LNCaP clone FGC (cell line): Measurements from ENCODE around the gene ADGRG2.
A peak's percentile ranks its signal among the peaks of the same experiment; 100 is the strongest.

Experiments
- DNase-seq: peaks from one replicate; pipeline ENCODE4 v3.0.0-alpha.2; 2011; ENCODE audit warnings: low read depth
- H3K4me3 ChIP-seq: 2 replicates; pipeline ENCODE4 v1.5.1; 2011; ENCODE audit warnings: mild to moderate bottlenecking, low read depth, low read length, control low read depth
- TF ChIP-seq, protein P1 (sequence below): IDR thresholded peaks from 2 replicates; pipeline ENCODE4 v1.5.1; 2012; ENCODE audit warnings: mild to moderate bottlenecking; ENCODE audit not compliant: control insufficient read depth, insufficient read depth; ENCODE audit errors: extremely low read depth

Gene ADGRG2

DNA sequence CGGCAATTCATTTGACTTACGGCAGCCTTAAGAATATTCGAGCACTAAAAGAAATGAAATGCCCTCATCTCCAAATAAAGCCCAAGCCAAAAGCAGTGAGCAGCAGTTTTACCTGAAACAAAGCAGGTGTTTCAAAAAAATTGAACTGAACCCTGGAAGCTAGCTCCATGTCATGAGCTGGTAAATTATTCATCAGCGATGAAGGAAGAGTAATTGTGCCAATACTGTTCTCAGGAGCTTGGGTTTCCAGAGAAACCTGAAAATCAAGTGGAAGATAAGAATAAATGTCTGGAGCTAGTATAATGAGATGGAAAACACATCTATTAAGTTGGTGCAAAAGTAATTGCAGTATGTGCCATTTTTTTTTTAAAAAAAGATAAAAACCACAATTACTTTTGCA is 114.4 kb downstream of the ADGRG2 start:
- DNase-seq = no peak
- H3K4me3 ChIP-seq = no peak overlapping the region
- TF ChIP-seq, protein P1, sequence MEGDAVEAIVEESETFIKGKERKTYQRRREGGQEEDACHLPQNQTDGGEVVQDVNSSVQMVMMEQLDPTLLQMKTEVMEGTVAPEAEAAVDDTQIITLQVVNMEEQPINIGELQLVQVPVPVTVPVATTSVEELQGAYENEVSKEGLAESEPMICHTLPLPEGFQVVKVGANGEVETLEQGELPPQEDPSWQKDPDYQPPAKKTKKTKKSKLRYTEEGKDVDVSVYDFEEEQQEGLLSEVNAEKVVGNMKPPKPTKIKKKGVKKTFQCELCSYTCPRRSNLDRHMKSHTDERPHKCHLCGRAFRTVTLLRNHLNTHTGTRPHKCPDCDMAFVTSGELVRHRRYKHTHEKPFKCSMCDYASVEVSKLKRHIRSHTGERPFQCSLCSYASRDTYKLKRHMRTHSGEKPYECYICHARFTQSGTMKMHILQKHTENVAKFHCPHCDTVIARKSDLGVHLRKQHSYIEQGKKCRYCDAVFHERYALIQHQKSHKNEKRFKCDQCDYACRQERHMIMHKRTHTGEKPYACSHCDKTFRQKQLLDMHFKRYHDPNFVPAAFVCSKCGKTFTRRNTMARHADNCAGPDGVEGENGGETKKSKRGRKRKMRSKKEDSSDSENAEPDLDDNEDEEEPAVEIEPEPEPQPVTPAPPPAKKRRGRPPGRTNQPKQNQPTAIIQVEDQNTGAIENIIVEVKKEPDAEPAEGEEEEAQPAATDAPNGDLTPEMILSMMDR = no peak

DNA sequence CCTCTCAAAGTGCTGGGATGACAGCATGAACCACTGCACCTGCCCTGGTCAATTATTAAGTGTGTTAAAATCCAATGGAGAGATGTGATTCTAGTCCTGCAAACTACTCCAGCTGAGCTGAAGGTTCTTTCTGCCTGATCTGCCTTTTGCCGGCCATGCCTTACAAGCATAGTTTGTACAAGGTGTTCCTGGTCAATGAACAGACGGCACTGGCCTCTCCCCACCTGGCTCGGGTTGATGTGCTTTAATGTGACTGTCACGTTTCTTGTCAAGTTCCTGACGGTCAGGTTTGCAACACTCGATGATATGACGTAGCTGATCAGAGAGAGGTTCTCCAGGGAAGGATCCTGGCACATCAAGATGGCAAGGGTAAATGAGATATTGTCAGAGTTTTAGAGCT is 115.3 kb downstream of the ADGRG2 start:
- TF ChIP-seq, protein P1 = no peak
- DNase-seq = no peak
- H3K4me3 ChIP-seq = no peak overlapping the region

DNA sequence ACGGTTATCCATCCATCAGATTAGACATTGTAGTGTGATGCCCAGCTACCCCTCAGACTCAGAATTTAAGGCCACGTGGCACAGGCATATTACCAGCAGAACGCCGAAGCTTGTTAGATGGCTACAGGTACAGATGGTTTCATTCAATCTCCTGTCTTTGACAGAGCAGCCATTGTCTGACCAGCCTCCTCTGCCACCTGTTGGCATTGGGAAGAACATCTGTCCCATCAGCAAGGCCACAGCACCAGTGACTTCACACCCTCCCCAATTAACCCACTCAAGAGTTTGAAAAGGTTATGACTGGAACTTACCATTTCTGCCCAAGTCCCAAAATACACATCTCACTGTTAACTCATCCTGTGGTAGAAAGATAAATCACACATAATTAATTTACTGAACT is 116.4 kb downstream of the ADGRG2 start:
- TF ChIP-seq, protein P1 = peak; percentile 29; the same call in 1 of the 2 replicates
- H3K4me3 ChIP-seq = no peak overlapping the region
- no peak for DNase-seq

DNA sequence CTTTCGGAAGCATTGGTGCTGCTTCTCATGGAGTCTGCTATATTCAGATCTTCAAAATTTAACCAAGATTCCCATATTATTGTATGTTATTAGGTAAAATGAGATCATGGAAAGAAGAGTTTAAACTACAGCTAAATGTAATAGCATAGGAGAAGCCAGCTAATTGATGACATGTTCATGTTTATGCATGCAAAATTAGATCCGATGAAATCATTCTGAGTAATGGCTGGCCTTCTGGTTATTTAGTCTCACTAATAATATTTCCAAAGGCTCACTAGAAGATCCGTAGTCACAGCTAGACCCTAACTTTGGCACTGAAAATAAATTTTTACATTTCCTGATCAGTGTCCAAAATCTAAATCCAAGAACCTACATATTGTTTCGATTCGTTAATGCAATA is 118.5 kb downstream of the ADGRG2 start:
- no peak overlapping the region for H3K4me3 ChIP-seq
- TF ChIP-seq, protein P1 = no peak
- no peak for DNase-seq

DNA sequence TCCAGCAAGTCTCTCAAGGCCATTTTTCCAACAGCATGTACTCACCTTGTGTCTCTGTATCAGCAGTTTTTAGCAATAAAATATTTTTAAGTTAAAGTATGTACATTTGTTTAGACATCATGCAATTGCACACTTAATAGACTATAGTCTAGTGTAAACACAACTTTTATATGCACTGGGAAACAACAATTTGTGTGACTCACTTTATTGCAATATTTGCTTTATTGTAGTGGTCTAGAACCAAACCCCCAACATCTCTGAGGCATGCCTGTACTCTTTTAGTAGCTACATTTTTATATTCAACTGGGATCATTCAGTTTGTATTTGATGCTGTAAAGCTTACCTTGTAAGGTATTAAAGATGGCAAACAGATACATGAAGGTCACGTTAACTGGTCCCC is 123.6 kb downstream of the ADGRG2 start:
- no peak overlapping the region for H3K4me3 ChIP-seq
- TF ChIP-seq, protein P1 = no peak
- no peak for DNase-seq

DNA sequence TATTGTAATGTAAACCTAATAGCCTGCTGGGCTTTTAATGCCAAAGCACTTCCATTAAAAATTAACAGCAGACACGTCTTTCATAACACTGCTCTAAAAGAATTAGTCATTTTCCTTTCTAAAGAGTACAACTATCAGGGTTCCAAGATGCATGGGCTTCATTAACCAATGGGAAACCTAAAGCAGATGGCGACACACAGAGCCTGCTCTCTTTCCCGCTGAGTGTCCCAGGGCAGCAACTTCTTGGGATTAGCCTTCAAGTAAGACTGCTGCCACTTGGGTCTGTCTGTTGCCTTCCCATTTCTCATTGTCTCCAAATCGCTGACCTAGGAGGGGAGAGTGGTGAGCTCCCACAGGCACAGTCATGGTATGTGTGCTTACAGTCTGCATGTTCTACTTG is 124.4 kb downstream of the ADGRG2 start:
- H3K4me3 ChIP-seq = no peak overlapping the region
- TF ChIP-seq, protein P1 = no peak
- no peak for DNase-seq

DNA sequence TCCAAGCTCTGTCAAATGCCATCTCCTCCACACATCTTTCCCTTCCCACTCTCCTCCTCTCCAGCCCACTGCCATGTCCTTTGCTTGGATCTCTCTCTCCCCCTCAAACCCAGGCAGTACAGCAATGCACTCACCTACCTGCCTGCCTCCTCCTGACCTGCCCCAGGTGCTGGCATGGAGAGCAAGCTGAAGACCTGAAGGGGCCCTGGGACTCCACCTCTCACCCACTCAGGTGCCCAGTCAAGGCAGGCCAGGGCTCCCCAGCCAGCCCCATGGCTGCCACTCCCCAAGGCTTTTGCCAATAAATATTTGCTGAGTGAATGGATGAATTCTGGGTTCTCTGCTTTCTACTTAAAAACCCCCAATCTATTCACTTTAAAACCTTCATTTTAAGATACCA is 125.7 kb downstream of the ADGRG2 start:
- H3K4me3 ChIP-seq = no peak overlapping the region
- TF ChIP-seq, protein P1 = no peak
- no peak for DNase-seq
